Activated B cell treated with CpG ODN at 0.5 μM for 24 hours (primary cell): ENCODE measurements around the gene GBX2. TPM values are rescaled to one million over a fixed set of nuclear protein-coding genes. Genes with fewer than 3 reads are reported as not detected.

Experiments used
- ATAC-seq: fragments of 200-7000 bp; cut with Tn5 transposase; one replicate; pipeline ENCODE4 v1.10.0; 2021; ENCODE audit warnings: low read depth, mild to moderate bottlenecking, moderate library complexity
- CTCF ChIA-PET: fragments of 350-600 bp; sonication (Branson Sonifier 250); formaldehyde crosslinking; loops from one replicate; lab custom pipeline; 2021; ENCODE audit warnings: antibody characterized with exemption; lab: Charles Lee
- POLR2A ChIA-PET: fragments of 350-600 bp; sonication (Branson Sonifier 250); formaldehyde crosslinking; loops from one replicate; lab custom pipeline; 2021; ENCODE audit warnings: antibody characterized with exemption; lab: Charles Lee
- DNase-seq: peaks from one replicate; pipeline ENCODE4 v3.0.0; 2022
- H3K27ac Mint-ChIP-seq: one replicate; pipeline ENCODE4 v1.8.0; 2020; ENCODE audit warnings: mixed read lengths
- H3K27me3 Mint-ChIP-seq: one replicate; pipeline ENCODE4 v1.8.0; 2021; ENCODE audit warnings: mixed read lengths
- H3K36me3 Mint-ChIP-seq: one replicate; pipeline ENCODE4 v1.8.0; 2021; ENCODE audit warnings: low read depth, mixed read lengths
- H3K4me1 Mint-ChIP-seq: one replicate; pipeline ENCODE4 v1.8.0; 2021; ENCODE audit warnings: mixed read lengths
- H3K4me3 Mint-ChIP-seq: one replicate; pipeline ENCODE4 v1.8.0; 2020; ENCODE audit warnings: mild to moderate bottlenecking, mixed read lengths
- H3K9me3 Mint-ChIP-seq: one replicate; pipeline ENCODE4 v1.8.0; 2020; ENCODE audit warnings: mixed read lengths
- intact Hi-C: fragments of 100-400 bp; cut with micrococcal nuclease; formaldehyde crosslinking; loops from one replicate; pipeline ENCODE4 v1.15.1; 2024
- total RNA-seq: library from RNA; stranded (reverse); gene quantifications from 2 replicates; pipeline ENCODE4 v1.2.3, GENCODE V29; 2022
- TF ChIP-seq, protein P1 (sequence below): fragments of 200-600 bp; IDR thresholded peaks from one replicate; pipeline ENCODE4 v1.8.0; 2022; ENCODE audit warnings: antibody characterized with exemption, mild to moderate bottlenecking

Gene GBX2
- total RNA-seq, 1 donor from 2014 or later = not detected

DNA sequence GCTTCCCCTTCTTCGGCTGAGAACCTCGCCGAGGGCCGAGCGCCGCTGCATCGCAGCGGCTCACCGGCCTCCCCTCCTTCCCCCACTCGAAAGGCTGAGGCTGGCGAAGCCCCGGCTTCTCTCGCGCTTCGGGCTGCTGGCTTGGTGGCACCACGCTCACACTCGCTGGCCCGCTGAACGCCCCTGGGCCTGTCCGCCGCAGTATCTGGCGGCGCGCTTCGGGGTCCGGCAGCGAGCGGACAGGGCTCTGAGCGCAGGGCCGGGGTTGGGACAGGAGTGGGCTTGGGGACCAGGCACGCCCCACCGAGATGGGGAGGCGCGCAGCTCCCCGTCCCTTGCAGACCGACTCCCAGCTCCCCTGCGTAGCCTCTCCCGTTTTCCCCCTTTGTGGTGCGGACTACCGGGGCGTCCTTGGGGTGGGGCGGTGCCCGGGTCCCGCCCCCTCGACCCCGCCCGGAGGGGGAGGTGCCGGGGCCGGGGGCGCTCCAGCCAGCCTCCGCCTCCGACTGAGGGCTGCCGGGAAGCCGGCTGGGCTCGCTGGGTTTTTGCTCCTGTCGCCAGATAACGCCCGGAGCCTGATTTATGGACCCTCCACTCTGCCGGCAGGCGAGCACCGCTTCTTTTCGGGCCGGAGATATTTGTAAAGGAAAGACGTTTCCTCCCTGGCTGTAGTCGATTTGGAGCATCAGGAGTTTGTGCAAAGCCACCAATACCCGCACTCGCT lies 3.8 kb downstream of the GBX2 start:
- Mint-ChIP-seq H3K27ac (no peak overlapping the region), H3K27me3 (peaks cover 51% of the 10 kb centered on the region), H3K36me3 (no peaks in the 10 kb centered on the region), H3K4me1 (peaks cover 10% of the 10 kb centered on the region), H3K9me3 (no peaks in the 10 kb centered on the region), H3K4me3 (no peak overlapping the region)
- DNase-seq (no peak), ATAC-seq (no peak)
- ChIA-PET POLR2A (no interaction called here), CTCF (no interaction called here)
- TF ChIP-seq, protein P1, sequence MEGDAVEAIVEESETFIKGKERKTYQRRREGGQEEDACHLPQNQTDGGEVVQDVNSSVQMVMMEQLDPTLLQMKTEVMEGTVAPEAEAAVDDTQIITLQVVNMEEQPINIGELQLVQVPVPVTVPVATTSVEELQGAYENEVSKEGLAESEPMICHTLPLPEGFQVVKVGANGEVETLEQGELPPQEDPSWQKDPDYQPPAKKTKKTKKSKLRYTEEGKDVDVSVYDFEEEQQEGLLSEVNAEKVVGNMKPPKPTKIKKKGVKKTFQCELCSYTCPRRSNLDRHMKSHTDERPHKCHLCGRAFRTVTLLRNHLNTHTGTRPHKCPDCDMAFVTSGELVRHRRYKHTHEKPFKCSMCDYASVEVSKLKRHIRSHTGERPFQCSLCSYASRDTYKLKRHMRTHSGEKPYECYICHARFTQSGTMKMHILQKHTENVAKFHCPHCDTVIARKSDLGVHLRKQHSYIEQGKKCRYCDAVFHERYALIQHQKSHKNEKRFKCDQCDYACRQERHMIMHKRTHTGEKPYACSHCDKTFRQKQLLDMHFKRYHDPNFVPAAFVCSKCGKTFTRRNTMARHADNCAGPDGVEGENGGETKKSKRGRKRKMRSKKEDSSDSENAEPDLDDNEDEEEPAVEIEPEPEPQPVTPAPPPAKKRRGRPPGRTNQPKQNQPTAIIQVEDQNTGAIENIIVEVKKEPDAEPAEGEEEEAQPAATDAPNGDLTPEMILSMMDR = no peak
- intact Hi-C loops = no loop called here

DNA sequence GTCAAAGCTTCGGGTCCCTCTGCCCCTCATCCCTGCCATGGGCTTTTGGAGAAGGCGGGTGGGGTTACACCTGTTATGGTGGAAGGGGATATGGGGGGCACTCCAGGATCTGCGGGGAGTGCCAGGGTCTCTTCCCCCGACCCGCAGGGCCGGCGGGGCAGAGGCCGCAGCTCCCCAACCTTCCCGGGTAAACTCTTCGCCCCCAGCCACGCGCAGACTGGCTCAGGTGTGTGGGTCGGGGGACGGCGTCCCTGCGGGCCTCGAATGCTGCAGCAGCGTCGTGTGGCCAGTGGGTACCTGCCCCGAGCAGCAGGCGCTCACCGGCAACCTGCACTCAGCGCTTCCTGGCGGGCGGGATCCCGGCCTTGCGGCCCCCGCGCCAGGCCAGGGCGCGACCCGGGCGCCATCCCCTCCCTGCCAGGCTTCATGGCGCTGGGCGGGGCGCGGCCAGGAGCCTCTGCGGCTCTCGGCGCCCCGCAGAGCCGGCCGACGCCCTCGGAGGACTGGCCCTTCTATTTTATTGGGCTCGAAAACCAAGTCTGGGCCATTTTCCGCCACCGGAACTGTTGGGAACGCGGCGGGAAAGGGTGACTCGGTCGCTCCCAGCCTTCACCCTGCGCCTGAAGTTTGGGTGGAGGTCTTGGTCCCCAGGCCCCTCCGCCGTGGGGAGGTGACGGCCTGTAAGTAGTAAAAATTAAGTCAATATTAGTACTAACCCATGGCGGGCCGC lies 4.5 kb downstream of the GBX2 start:
- Mint-ChIP-seq H3K27ac (no peak overlapping the region), H3K4me3 (no peak overlapping the region), H3K36me3 (no peaks in the 10 kb centered on the region), H3K4me1 (peaks cover 10% of the 10 kb centered on the region), H3K27me3 (peaks cover 50% of the 10 kb centered on the region), H3K9me3 (no peaks in the 10 kb centered on the region)
- ChIA-PET CTCF (no interaction called here), POLR2A (no interaction called here)
- TF ChIP-seq, protein P1 = no peak
- intact Hi-C loops = no loop called here
- DNase-seq (no peak), ATAC-seq (no peak)

- ChIA-PET POLR2A (no interaction called here), CTCF (no interaction called here)
- ATAC-seq (no peak), DNase-seq (no peak)
- H3K27me3 Mint-ChIP-seq = peaks cover 56% of the 10 kb centered on the region
- TF ChIP-seq, protein P1 = no peak
- H3K4me1 Mint-ChIP-seq = peaks cover 10% of the 10 kb centered on the region
- intact Hi-C loops = no loop called here
- H3K9me3 Mint-ChIP-seq = no peaks in the 10 kb centered on the region
- H3K27ac Mint-ChIP-seq = no peak overlapping the region
- H3K36me3 Mint-ChIP-seq = no peaks in the 10 kb centered on the region
- H3K4me3 Mint-ChIP-seq = no peak overlapping the region
Observed at GRCh38 chr2:236162882-236163470, 5.2 kb downstream of the GBX2 start.

DNA sequence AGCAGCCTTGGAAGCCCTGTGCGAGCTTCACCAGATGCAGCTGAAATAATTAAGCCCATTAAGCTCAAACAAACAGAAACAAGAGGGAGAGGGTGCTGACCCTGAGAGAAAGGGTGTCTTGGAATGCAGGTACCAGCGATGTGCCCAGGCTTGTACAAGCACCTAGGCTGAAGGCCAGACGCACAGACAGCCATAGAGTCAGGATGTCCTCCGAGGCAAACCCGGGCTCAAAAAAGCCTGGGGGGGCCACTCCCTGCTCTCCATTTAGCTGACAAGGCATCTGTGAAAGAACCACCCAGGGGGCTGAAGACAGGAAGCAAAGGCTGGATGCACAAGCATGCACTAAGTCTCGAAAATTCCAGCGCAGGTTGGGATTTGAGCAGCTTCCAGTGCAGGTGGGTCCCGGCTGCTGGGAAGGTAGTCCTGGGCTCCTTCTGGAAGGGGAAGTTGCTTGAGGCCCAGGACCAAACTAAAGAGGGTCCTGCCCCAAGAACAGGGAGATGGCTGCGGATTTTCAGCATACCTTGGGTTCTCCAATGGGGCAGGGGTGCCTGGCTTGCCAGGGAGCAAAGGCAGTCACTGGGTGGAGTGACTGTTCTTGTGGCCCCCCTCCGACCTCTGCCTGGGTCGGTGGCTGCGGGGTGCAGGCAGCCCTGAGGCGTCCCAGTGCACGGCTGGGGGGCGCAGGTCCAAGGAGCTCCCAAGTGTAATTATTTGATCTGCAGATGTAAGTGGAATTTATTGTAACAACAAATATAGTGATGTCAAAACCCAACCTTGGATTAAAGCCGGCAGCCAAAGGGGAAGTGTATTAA lies 5.9 kb downstream of the GBX2 start:
- TF ChIP-seq, protein P1 = no peak
- DNase-seq (no peak), ATAC-seq (no peak)
- no peak overlapping the region for H3K4me3 Mint-ChIP-seq
- peaks cover 63% of the 10 kb centered on the region for H3K27me3 Mint-ChIP-seq
- H3K4me1 Mint-ChIP-seq = peaks cover 10% of the 10 kb centered on the region
- H3K9me3 Mint-ChIP-seq = no peaks in the 10 kb centered on the region
- no peaks in the 10 kb centered on the region for H3K36me3 Mint-ChIP-seq
- intact Hi-C loops = no loop called here
- CTCF ChIA-PET = no interaction called here
- no peak overlapping the region for H3K27ac Mint-ChIP-seq
- POLR2A ChIA-PET = no interaction called here
